Measurements from ENCODE around the gene EMILIN1.

EMILIN1 gene

GRCh38 chr2:27128668-27129571 is 50.5 kb downstream of the EMILIN1 start:
- Mint-ChIP-seq H3K4me1 (ENCODE audit: low read depth) (peaks cover 19% of the 10 kb centered on the region), H3K27ac (no peak overlapping the region)

GRCh38 chr2:27130396-27130795 is 52.0 kb downstream of the EMILIN1 start:
- H3K4me1 Mint-ChIP-seq (ENCODE audit: low read depth), result peaks cover 24% of the 10 kb centered on the region
- H3K27ac Mint-ChIP-seq, result no peak overlapping the region
- H3K27me3 Mint-ChIP-seq, result no peaks in the 10 kb centered on the region
- no peak overlapping the region for H3K4me3 Mint-ChIP-seq
- H3K9me3 Mint-ChIP-seq, result no peaks in the 10 kb centered on the region
- peaks cover 33% of the 10 kb centered on the region for H3K36me3 Mint-ChIP-seq (ENCODE audit: low read depth)

More at GRCh38 chr2:27128668-27129571, 50.5 kb downstream of the EMILIN1 start:
- peaks cover 33% of the 10 kb centered on the region for H3K36me3 Mint-ChIP-seq (ENCODE audit: low read depth)
- no peaks in the 10 kb centered on the region for H3K9me3 Mint-ChIP-seq
- no peak overlapping the region for H3K4me3 Mint-ChIP-seq
- no peaks in the 10 kb centered on the region for H3K27me3 Mint-ChIP-seq

- Mint-ChIP-seq H3K27me3 (no peaks in the 10 kb centered on the region), H3K4me3 (no peak overlapping the region), H3K36me3 (ENCODE audit: low read depth) (peaks cover 33% of the 10 kb centered on the region), H3K4me1 (ENCODE audit: low read depth) (peaks cover 25% of the 10 kb centered on the region), H3K9me3 (no peaks in the 10 kb centered on the region), H3K27ac (no peak overlapping the region)
These were observed 53.0 kb downstream of the EMILIN1 start for GRCh38 chr2:27131429-27131828.

- H3K27me3 Mint-ChIP-seq, result no peaks in the 10 kb centered on the region
- peaks cover 33% of the 10 kb centered on the region for H3K36me3 Mint-ChIP-seq (ENCODE audit: low read depth)
- H3K9me3 Mint-ChIP-seq, result no peaks in the 10 kb centered on the region
- peak overlapping the region; percentile 87 for H3K27ac Mint-ChIP-seq
- H3K4me1 Mint-ChIP-seq (ENCODE audit: low read depth), result peaks cover 25% of the 10 kb centered on the region
- H3K4me3 Mint-ChIP-seq, result peak overlapping the region; percentile 97
These were observed 54.9 kb downstream of the EMILIN1 start for GRCh38 chr2:27133195-27133875.

- Mint-ChIP-seq H3K27me3 (no peaks in the 10 kb centered on the region), H3K4me3 (peak within 1 kb of the TSS; percentile 97), H3K36me3 (ENCODE audit: low read depth) (peaks cover 32% of the 10 kb centered on the region), H3K9me3 (no peaks in the 10 kb centered on the region), H3K4me1 (ENCODE audit: low read depth) (peaks cover 25% of the 10 kb centered on the region), H3K27ac (peak within 1 kb of the TSS; percentile 91)
These were observed 55.7 kb downstream of the EMILIN1 start, which contains the start of gene PREB for GRCh38 chr2:27133905-27134780. Gene PREB (minus strand): TSS chr2:27134636. CDS start chr2:27134421, 215 bp downstream.

GRCh38 chr2:27134781-27135477 is 56.5 kb downstream of the EMILIN1 start:
- Mint-ChIP-seq H3K4me1 (ENCODE audit: low read depth) (peaks cover 25% of the 10 kb centered on the region), H3K27me3 (no peaks in the 10 kb centered on the region), H3K4me3 (peak overlapping the region; percentile 97), H3K36me3 (ENCODE audit: low read depth) (peaks cover 25% of the 10 kb centered on the region), H3K9me3 (no peaks in the 10 kb centered on the region), H3K27ac (peak overlapping the region; percentile 91)

GRCh38 chr2:27135478-27135955 is 57.1 kb downstream of the EMILIN1 start:
- Mint-ChIP-seq H3K4me1 (ENCODE audit: low read depth) (peaks cover 25% of the 10 kb centered on the region), H3K27me3 (no peaks in the 10 kb centered on the region), H3K27ac (peak overlapping the region; percentile 31), H3K4me3 (peak overlapping the region; percentile 55), H3K36me3 (ENCODE audit: low read depth) (peaks cover 22% of the 10 kb centered on the region), H3K9me3 (no peaks in the 10 kb centered on the region)

Data from stimulated activated naive CD8-positive, alpha-beta T cell treated with anti-CD3 and anti-CD28 coated beads, Interleukin-15, Interleukin-2, amounts not matched to agents 100 ng/mL and 50 ng/mL, for 24 hours (primary cell).